Measurements from ENCODE around the gene NOS1AP.

The NOS1AP gene

DNA sequence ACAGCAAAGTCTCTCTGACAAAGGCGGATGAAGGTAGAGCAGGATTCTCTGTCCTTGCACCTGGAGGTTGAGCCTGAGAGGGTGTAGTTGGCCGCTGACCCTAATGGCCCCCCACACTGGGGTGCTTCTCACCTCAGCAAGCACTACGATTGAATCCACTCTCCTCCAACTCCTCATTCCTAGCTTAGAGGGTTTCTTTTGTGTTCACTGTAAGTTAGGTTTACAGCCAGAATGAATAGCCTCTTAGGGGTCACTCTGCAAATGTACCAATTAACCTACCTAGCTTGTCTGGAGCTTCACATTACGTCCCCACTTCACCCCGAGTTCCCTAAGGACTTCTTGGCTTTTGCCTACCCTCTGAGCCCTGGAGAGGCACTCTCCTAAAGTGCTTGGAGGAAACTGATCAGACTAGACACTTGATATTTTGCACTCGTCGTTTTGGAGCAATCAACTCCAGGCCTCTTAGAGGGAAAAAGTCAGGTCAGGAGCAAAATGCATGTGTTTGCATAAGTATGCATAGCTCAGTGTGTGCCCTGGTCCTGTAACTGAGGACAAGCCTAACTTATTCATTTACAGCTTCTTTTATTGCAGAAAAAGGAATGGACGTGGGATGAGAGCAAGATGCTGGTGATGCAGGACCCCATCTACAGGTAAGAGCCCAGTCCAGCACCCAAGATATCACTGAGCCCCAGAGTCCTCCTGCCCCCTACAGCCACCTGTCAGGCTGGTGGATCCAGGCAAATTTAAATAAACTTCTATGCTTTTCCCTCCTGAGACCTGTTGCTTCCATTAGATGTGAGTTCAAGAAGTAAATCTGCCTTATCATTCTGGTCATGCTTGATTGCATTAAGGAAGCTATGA is 230.8 kb downstream of the NOS1AP start:
- DNase-seq (ENCODE audit: insufficient read length) = no peak
- TF ChIP-seq POLR2AphosphoS5 (IDR thresholded peaks at IDR 0.05; ENCODE audit: low read depth, low read length) = no peak
- TF ChIP-seq POLR2A (IDR thresholded peaks at IDR 0.05; ENCODE audit: low read depth, low read length) = no peak
- TF ChIP-seq TAF1 (IDR thresholded peaks at IDR 0.05; ENCODE audit: borderline replicate concordance, low read depth, low read length) = no peak
- no peak for FAIRE-seq

DNA sequence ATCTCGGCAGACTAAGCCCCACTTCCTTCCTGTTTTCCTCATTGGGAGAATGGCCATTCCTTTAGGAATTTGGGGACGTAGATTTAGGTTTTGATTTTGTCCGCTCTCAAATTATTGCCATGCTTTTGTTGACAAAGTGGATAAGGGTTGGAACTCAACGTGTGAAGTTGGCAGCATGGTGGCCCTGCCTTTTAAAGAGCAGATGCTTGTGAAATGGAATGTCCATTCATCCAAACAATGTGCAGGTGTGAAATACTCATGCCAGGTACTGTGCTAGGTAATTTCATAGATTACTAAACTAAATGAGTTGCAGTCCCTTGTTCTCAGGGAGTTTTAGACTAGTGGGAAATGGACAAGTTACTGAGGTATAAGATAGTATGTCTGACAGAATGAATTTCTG is 232.2 kb downstream of the NOS1AP start:
- TF ChIP-seq POLR2A (IDR thresholded peaks at IDR 0.05; ENCODE audit: low read depth, low read length) = no peak
- TF ChIP-seq TAF1 (IDR thresholded peaks at IDR 0.05; ENCODE audit: borderline replicate concordance, low read depth, low read length) = no peak
- no peak for TF ChIP-seq POLR2AphosphoS5 (IDR thresholded peaks at IDR 0.05; ENCODE audit: low read depth, low read length)
- no peak for FAIRE-seq
- DNase-seq (ENCODE audit: insufficient read length) = no peak

DNA sequence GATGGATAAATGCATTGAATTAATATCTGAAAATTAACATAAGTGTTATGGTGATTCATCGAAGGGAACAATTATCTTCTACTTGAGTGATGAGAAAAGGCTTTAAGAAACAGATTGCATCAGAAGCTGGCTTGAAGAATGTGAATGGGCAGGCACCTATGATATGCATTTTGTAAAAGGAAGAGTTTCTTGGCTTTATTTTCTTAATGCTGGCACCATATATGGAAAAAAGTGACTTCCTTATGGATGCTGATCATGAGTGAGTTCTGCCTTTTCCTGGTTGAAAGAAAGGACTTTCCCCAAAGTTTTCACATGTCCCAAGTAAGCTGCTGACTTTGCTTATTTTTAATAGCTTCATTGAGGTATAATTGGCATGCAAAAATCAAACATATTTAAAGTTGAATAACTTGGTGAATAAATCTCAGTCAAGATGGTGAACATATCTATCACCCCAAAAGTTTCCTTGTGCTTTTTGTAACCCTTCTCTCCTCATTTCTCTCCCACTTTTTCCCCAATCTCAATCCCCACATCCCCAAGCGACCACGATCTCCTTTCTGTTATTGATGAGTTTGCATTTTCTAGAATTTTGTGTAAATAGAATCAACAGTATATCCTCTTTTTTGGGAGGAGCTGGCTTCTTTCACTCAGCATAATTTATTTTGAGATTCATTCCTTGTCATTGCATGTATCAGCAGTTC is 233.0 kb downstream of the NOS1AP start:
- TF ChIP-seq POLR2AphosphoS5 (IDR thresholded peaks at IDR 0.05; ENCODE audit: low read depth, low read length) (no peak), POLR2A (IDR thresholded peaks at IDR 0.05; ENCODE audit: low read depth, low read length) (no peak), TAF1 (IDR thresholded peaks at IDR 0.05; ENCODE audit: borderline replicate concordance, low read depth, low read length) (no peak)
- no peak for DNase-seq (ENCODE audit: insufficient read length)
- FAIRE-seq = no peak

DNA sequence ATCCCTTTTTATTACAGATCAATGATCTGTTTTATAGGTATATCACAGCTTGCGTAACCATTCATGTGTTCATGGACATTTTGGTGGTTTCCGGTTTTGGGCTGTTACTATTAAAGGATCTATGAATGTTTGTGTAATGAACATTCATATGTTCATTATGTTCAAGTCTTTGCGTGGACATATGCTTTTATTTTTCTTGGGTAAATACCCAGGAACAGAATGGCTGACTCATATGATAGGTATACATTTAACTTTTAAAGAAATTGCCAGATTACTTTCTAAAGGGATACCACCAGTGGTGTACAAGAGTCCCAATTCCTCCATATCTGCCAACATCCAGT is 233.5 kb downstream of the NOS1AP start:
- no peak for DNase-seq (ENCODE audit: insufficient read length)
- FAIRE-seq = no peak

DNA sequence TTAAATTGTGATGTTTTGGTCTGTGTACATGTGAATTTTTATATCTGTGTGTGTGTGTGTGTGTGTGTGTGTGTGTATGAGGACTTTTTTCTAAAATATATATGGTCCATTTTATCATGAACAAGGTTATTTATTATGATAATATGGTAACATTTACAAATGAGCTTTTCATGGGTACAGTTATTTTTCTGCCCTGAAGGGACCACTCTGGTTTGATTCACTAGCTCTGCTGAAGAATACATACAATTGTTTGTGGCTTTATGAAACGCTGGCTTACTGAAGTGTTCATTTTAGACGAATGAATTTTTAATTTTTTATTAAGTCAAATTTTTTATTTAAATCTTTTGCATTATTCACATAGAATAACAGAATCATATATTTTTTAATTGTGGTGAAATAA is 235.2 kb downstream of the NOS1AP start:
- DNase-seq (ENCODE audit: insufficient read length) (no peak), FAIRE-seq (no peak)
- TF ChIP-seq POLR2AphosphoS5 (IDR thresholded peaks at IDR 0.05; ENCODE audit: low read depth, low read length) (no peak), TAF1 (IDR thresholded peaks at IDR 0.05; ENCODE audit: borderline replicate concordance, low read depth, low read length) (no peak)

More for the DNA sequence above, 233.5 kb downstream of the NOS1AP start:
- TF ChIP-seq POLR2A (IDR thresholded peaks at IDR 0.05; ENCODE audit: low read depth, low read length) (no peak), POLR2AphosphoS5 (IDR thresholded peaks at IDR 0.05; ENCODE audit: low read depth, low read length) (no peak), TAF1 (IDR thresholded peaks at IDR 0.05; ENCODE audit: borderline replicate concordance, low read depth, low read length) (no peak)

DNA sequence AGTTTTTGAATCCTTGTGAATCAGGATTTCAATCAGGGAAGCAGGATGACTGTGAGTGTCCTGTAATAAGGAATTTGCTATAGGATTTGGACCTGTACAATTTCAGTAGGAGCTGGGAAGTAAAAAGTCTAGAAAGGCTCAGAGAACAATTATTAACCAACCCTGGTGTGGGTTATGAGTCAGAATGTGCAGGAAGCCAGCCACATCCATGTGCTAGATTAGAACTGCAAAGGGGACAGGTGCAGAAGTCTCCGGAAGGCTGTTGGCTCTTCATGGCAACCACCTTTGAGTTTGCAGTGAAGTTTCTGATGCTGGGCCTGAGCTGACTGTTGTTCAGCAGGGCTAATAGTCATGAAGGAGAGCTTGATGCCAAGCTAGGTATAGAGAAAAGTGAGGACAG is 236.5 kb downstream of the NOS1AP start:
- DNase-seq (ENCODE audit: insufficient read length) = no peak
- TF ChIP-seq TAF1 (IDR thresholded peaks at IDR 0.05; ENCODE audit: borderline replicate concordance, low read depth, low read length) (no peak), POLR2A (IDR thresholded peaks at IDR 0.05; ENCODE audit: low read depth, low read length) (no peak), POLR2AphosphoS5 (IDR thresholded peaks at IDR 0.05; ENCODE audit: low read depth, low read length) (no peak)
- FAIRE-seq = no peak

DNA sequence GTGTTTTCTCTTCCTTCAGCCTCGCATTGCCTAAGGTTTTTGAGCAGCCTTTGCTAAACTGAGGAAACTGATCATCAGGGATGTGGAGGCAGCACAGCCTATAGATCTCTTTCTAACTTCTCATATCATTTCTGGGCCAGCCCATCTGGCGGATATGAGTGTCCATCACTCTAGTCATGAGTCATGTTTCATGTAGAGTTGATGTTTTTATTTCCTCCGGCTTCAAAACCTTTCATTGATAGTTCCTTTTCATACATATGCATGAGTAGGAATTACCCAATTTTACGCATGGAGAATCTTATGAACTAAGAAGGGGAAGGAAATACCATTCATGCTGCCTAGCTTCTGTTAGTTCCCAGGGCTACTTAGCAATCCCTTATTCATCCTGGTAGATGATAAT is 240.8 kb downstream of the NOS1AP start:
- FAIRE-seq (no peak), DNase-seq (ENCODE audit: insufficient read length) (no peak)
- TF ChIP-seq TAF1 (IDR thresholded peaks at IDR 0.05; ENCODE audit: borderline replicate concordance, low read depth, low read length) = no peak
- TF ChIP-seq POLR2AphosphoS5 (IDR thresholded peaks at IDR 0.05; ENCODE audit: low read depth, low read length) = no peak
- TF ChIP-seq POLR2A (IDR thresholded peaks at IDR 0.05; ENCODE audit: low read depth, low read length) = no peak

DNA sequence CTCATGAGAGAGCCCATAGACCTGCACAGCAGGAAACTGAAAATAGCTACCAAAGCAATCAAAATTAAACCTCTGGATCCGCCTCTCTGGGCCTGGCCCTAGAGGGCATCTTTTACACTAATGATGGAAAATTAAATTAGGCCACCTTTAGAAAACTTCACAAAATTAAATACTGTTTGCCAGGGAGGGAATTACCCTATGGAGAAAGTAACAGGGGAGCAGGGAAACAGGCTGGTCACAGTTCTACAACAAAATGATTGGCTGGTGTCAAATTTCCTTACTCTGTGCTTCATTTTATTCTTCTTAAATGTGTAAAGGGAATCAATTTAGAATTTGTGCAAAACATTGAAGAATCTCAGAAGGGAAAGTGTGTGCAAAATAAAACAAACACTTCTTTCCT is 244.7 kb downstream of the NOS1AP start:
- FAIRE-seq (no peak), DNase-seq (ENCODE audit: insufficient read length) (no peak)
- TF ChIP-seq POLR2A (IDR thresholded peaks at IDR 0.05; ENCODE audit: low read depth, low read length) = no peak
- no peak for TF ChIP-seq POLR2AphosphoS5 (IDR thresholded peaks at IDR 0.05; ENCODE audit: low read depth, low read length)
- no peak for TF ChIP-seq TAF1 (IDR thresholded peaks at IDR 0.05; ENCODE audit: borderline replicate concordance, low read depth, low read length)

DNA sequence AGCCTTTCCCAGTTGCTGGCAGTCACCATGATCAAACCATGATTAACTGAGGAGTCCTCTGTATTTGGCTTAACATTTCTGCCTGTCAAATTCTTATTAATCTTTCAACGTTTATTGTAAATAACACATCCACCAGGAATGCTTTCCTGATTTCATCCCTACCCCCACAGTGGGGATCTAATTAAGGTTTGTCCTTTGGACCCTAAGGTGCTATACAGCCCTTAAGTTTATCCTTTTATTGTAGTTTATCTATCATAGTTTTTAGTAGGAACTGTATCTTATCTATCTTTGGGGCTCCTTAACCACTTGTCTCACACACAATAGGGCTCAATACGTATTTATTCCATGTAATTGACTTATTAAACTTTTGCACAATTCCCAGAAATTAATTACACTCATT is 246.2 kb downstream of the NOS1AP start:
- FAIRE-seq (no peak), DNase-seq (ENCODE audit: insufficient read length) (no peak)
- no peak for TF ChIP-seq TAF1 (IDR thresholded peaks at IDR 0.05; ENCODE audit: borderline replicate concordance, low read depth, low read length)
- no peak for TF ChIP-seq POLR2AphosphoS5 (IDR thresholded peaks at IDR 0.05; ENCODE audit: low read depth, low read length)
- no peak for TF ChIP-seq POLR2A (IDR thresholded peaks at IDR 0.05; ENCODE audit: low read depth, low read length)

DNA sequence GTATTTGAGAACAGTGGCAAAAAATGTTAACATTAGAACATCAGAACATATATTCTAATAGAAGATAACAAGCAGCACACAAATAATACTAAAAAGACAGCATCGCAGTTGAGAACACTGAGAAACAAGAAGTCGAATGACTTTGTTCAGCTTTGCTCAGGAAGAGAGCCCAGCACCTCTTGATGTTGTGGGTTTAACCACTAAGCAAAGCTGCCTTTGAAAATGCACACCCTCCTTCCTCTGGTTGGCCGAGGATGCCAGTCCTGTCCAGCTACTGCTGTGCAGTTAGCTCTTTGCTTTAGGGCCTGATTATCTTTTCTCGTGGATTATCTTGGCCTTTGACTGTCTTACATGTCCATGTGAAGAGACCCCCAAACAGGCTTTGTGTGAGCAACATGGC is 246.7 kb downstream of the NOS1AP start:
- TF ChIP-seq TAF1 (IDR thresholded peaks at IDR 0.05; ENCODE audit: borderline replicate concordance, low read depth, low read length) (no peak), POLR2AphosphoS5 (IDR thresholded peaks at IDR 0.05; ENCODE audit: low read depth, low read length) (no peak), POLR2A (IDR thresholded peaks at IDR 0.05; ENCODE audit: low read depth, low read length) (no peak)
- DNase-seq (ENCODE audit: insufficient read length) (no peak), FAIRE-seq (no peak)

DNA sequence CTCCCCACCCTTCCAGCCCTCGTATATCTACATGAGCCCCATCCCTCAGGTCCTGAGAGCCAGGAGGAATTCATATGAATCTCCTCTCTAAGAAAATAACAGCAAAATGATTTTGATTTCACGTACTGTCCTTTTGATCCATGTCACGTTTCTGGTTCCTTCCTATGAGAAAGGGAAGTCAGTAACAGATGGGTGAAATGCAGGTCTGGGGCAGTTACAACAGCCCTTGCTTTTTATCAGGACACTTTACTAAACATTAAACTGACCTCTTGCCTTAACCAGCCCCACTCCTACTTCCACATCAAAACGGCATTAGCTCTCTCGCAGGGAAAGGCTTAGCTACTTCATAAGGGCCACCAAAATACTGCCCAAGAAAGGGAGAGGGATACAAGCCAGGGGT is 248.1 kb downstream of the NOS1AP start:
- FAIRE-seq (no peak), DNase-seq (ENCODE audit: insufficient read length) (no peak)
- TF ChIP-seq POLR2A (IDR thresholded peaks at IDR 0.05; ENCODE audit: low read depth, low read length) = no peak
- no peak for TF ChIP-seq POLR2AphosphoS5 (IDR thresholded peaks at IDR 0.05; ENCODE audit: low read depth, low read length)
- no peak for TF ChIP-seq TAF1 (IDR thresholded peaks at IDR 0.05; ENCODE audit: borderline replicate concordance, low read depth, low read length)
